K562 (cell line): Measurements from ENCODE around the gene EVI5. TPM values are rescaled to one million over a fixed set of nuclear protein-coding genes. Genes with fewer than 3 reads are reported as not detected.

Experiments used
- C11orf30 ChIP-seq: fragments of 450-650 bp; IDR thresholded peaks from 2 replicates; pipeline ENCODE4 v1.6.1; 2016; ENCODE audit warnings: low read depth, mild to moderate bottlenecking
- CBX2 ChIP-seq: fragments of 200-600 bp; sonication (generic); IDR thresholded peaks from one replicate; pipeline ENCODE4 v1.6.1; 2012; ENCODE audit warnings: mild to moderate bottlenecking, low read length, inconsistent platforms; ENCODE audit not compliant: insufficient read depth, poor library complexity, severe bottlenecking
- CBX5 ChIP-seq: IDR thresholded peaks from 2 replicates; pipeline ENCODE4 v1.6.1; 2014; ENCODE audit warnings: low read depth, borderline replicate concordance
- CREB3L1 ChIP-seq: fragments of 450-650 bp; IDR thresholded peaks from 2 replicates; pipeline ENCODE4 v1.6.1; 2014; ENCODE audit warnings: low read depth, mild to moderate bottlenecking, moderate library complexity, borderline replicate concordance
- CTCF ChIP-seq, 3 experiments: IDR thresholded peaks in 2 of 3; conservative IDR thresholded peaks in 1 of 3; 2 replicates each; pipeline ENCODE4 v1.5.1; 2011 to 2012; ENCODE audit warnings: low read length in 3 of 3, mild to moderate bottlenecking in 3 of 3, control low read depth in 2 of 3, improper control_type of control experiment in 1 of 3, inconsistent platforms in 1 of 3, low read depth in 1 of 3, mixed read lengths in 1 of 3, moderate library complexity in 1 of 3; ENCODE audit not compliant: insufficient read depth in 2 of 3
- DLX4 ChIP-seq: fragments of 250-450 bp; sonication (Bioruptor Pico); IDR thresholded peaks from 2 replicates; pipeline ENCODE4 v1.6.1; 2021; ENCODE audit warnings: mild to moderate bottlenecking
- E2F3 ChIP-seq: fragments of 250-450 bp; sonication (Bioruptor Pico); IDR thresholded peaks from 2 replicates; pipeline ENCODE4 v1.4.0; 2020; ENCODE audit warnings: mild to moderate bottlenecking
- E4F1 ChIP-seq: fragments of 250-450 bp; sonication (Bioruptor Pico); IDR thresholded peaks from 2 replicates; pipeline ENCODE4 v1.5.0; 2021; ENCODE audit warnings: mild to moderate bottlenecking, borderline replicate concordance
- GMEB1 ChIP-seq: fragments of 250-450 bp; sonication (Bioruptor Pico); IDR thresholded peaks from 2 replicates; pipeline ENCODE4 v1.4.0; 2020; ENCODE audit warnings: mild to moderate bottlenecking
- L3MBTL2 ChIP-seq: fragments of 450-650 bp; IDR thresholded peaks from 2 replicates; pipeline ENCODE4 v1.6.1; 2016; ENCODE audit warnings: mild to moderate bottlenecking, moderate library complexity
- RFX7 ChIP-seq: fragments of 250-450 bp; sonication (Bioruptor Pico); IDR thresholded peaks from 2 replicates; pipeline ENCODE4 v1.5.1; 2021; ENCODE audit warnings: mild to moderate bottlenecking
- TAL1 ChIP-seq: fragments of 450-650 bp; IDR thresholded peaks from 2 replicates; pipeline ENCODE4 v1.6.1; 2016; ENCODE audit warnings: mild to moderate bottlenecking
- TRIM24 ChIP-seq, 2 experiments: fragments of 450-650 bp; IDR thresholded peaks; 2 replicates each; pipeline ENCODE4 v1.6.1; 2016
- ZBED1 ChIP-seq: IDR thresholded peaks from 2 replicates; pipeline ENCODE4 v1.6.1; 2014
- ZNF212 ChIP-seq: fragments of 450-650 bp; formaldehyde crosslinking; IDR thresholded peaks from 2 replicates; pipeline ENCODE4 v1.4.0; 2020; ENCODE audit warnings: mild to moderate bottlenecking
- ZNF316 ChIP-seq: fragments of 450-650 bp; IDR thresholded peaks from 2 replicates; pipeline ENCODE4 v1.6.1; 2016
- ZNF511 ChIP-seq: sonication (generic); formaldehyde crosslinking; IDR thresholded peaks from 2 replicates; pipeline ENCODE4 v1.8.0; 2022; ENCODE audit warnings: mild to moderate bottlenecking, missing genetic modification reagents
- ZNF780A ChIP-seq: fragments of 250-450 bp; sonication (Bioruptor Pico); IDR thresholded peaks from 2 replicates; pipeline ENCODE4 v1.5.0; 2021; ENCODE audit warnings: mild to moderate bottlenecking
- polyA plus RNA-seq, 8 experiments: library from polyadenylated mRNA; depleted of rRNA in 4 of 8; stranded (reverse) in 5 of 8; unstranded in 3 of 8; fragments of >200 nt; fragmentation: Nextera tagmentation in 2 of 8; fragmentation: Illumina TruSeq in 1 of 8; extraction: Ambion mirVana in 2 of 8; extraction: Trizol in 1 of 8; gene quantifications; 2 replicates each; pipeline versions ENCODE4 v1.2.1 to v1.2.3, GENCODE V29; 2011 to 2014; ENCODE audit warnings: inconsistent platforms in 1 of 8, missing spikeins in 1 of 8
- total RNA-seq, 7 experiments: library from RNA; depleted of rRNA in 6 of 7; stranded (reverse); fragments of >200 nt in 6 of 7; fragmentation: Illumina TruSeq in 2 of 7; extraction: Trizol in 2 of 7; gene quantifications; 2 replicates each; pipeline versions ENCODE4 v1.2.1 to v1.2.3, GENCODE V29; 2011 to 2021; ENCODE audit warnings: low replicate concordance in 1 of 7

The EVI5 gene
- total and polyA plus RNA-seq, 9 of the 15 experiments (the other 6 are each of a cell fraction or from before 2014, with no cell fraction given): 1.7 to 50.1 (median 13.7) TPM

GRCh38 chr1:92653605-92654381 lies 131.1 kb downstream of the EVI5 start (continued):
- TF ChIP-seq TAL1 (peak; percentile 7; the same call in 1 of the 2 replicates), GMEB1 (CRISPR knock-in tag) (no peak), RFX7 (CRISPR knock-in tag) (no peak), C11orf30 (peak; percentile 48; the same call in 1 of the 2 replicates), CREB3L1 (no peak), E4F1 (CRISPR knock-in tag) (no peak), ZBED1 (no peak), ZNF316 (peak; percentile 77), L3MBTL2 (no peak), ZNF511 (CRISPR knock-in tag) (no peak), CBX5 (no peak), DLX4 (CRISPR knock-in tag) (no peak), ZNF780A (CRISPR knock-in tag) (no peak), CTCF (IDR thresholded peaks at IDR 0.05 in 2 of 3, conservative IDR thresholded peaks at IDR 0.05 in 1 of 3; ENCODE audit: insufficient read depth in 2 of 3, low read depth in 1 of 3, low read length in 3 of 3) (peak in 1 of 3 experiments; percentile 23; a peak in 2 of 6 replicates), E2F3 (CRISPR knock-in tag) (no peak), TRIM24 (IDR thresholded peaks at IDR 0.05) (peak in 1 of 2 experiments; percentile 8; a peak in 1 of 4 replicates), CBX2 (no peak), ZNF212 (CRISPR knock-in tag) (no peak)
